GM12878 (cell line): ENCODE results near the gene DELE1. TPM values are rescaled to one million over a fixed set of nuclear protein-coding genes. Genes with fewer than 3 reads are reported as not detected.
A peak's percentile ranks its signal among the peaks of the same experiment; 100 is the strongest.

ENCODE experiments used
- BCL11A ChIP-seq: IDR thresholded peaks from 2 replicates; pipeline ENCODE4 v1.6.1; 2011; ENCODE audit warnings: low read depth, low read length
- CBFB ChIP-seq: IDR thresholded peaks from 2 replicates; pipeline ENCODE4 v1.6.1; 2016; ENCODE audit warnings: antibody characterized with exemption, low read depth
- CUX1 ChIP-seq: IDR thresholded peaks from 2 replicates; pipeline ENCODE4 v1.6.1; 2012; ENCODE audit warnings: improper control_type of control experiment, low read depth, low read length; ENCODE audit not compliant: insufficient replicate concordance
- ETV6 ChIP-seq, 2 experiments: fragments of 450-650 bp in 1 of 2; IDR thresholded peaks in 1 of 2; conservative IDR thresholded peaks in 1 of 2; 2 replicates each; pipeline ENCODE4 v1.6.1; 2014; ENCODE audit warnings: antibody characterized with exemption in 1 of 2, borderline replicate concordance in 1 of 2, low read depth in 1 of 2, mild to moderate bottlenecking in 1 of 2, moderate library complexity in 1 of 2
- HDAC2 ChIP-seq: fragments of 200-600 bp; sonication (generic); IDR thresholded peaks from 2 replicates; pipeline ENCODE4 v1.6.1; 2017
- KDM1A ChIP-seq: fragments of 200-600 bp; sonication (generic); IDR thresholded peaks from 2 replicates; pipeline ENCODE4 v1.6.1; 2016; ENCODE audit warnings: borderline replicate concordance
- MXI1 ChIP-seq: fragments of 150-350 bp; IDR thresholded peaks from 2 replicates; pipeline ENCODE4 v1.6.1; 2011; ENCODE audit warnings: low read depth, mild to moderate bottlenecking, inconsistent platforms, low read length, improper control_type of control experiment
- MYC ChIP-seq: IDR thresholded peaks from 2 replicates; pipeline ENCODE4 v1.6.1; 2011; ENCODE audit warnings: mild to moderate bottlenecking, low read length, moderate library complexity, inconsistent platforms; ENCODE audit not compliant: insufficient read depth, insufficient replicate concordance, insufficient read length, severe bottlenecking
- NFXL1 ChIP-seq: fragments of 450-650 bp; IDR thresholded peaks from 2 replicates; pipeline ENCODE4 v1.6.1; 2017; ENCODE audit warnings: antibody characterized with exemption, mild to moderate bottlenecking, borderline replicate concordance
- NFYA ChIP-seq: IDR thresholded peaks from 2 replicates; pipeline ENCODE4 v1.6.1; 2011; ENCODE audit warnings: low read depth, mild to moderate bottlenecking, low read length, improper control_type of control experiment, borderline replicate concordance
- NR2C2 ChIP-seq: IDR thresholded peaks from 2 replicates; pipeline ENCODE4 v1.6.1; 2011; ENCODE audit warnings: borderline replicate concordance, low read depth; ENCODE audit not compliant: control insufficient read depth, insufficient read length
- PBX3 ChIP-seq: IDR thresholded peaks from 2 replicates; pipeline ENCODE4 v1.6.1; 2011; ENCODE audit warnings: mild to moderate bottlenecking, low read depth, low read length, moderate library complexity; ENCODE audit not compliant: insufficient replicate concordance
- SIX5 ChIP-seq: IDR thresholded peaks from 2 replicates; pipeline ENCODE4 v1.6.1; 2011; ENCODE audit warnings: mild to moderate bottlenecking, low read depth, low read length, moderate library complexity; ENCODE audit not compliant: severe bottlenecking
- SP1 ChIP-seq: IDR thresholded peaks from one replicate; pipeline ENCODE4 v1.6.1; 2011; ENCODE audit warnings: low read depth, low read length
- ZBTB40 ChIP-seq: fragments of 450-650 bp; IDR thresholded peaks from 2 replicates; pipeline ENCODE4 v1.6.1; 2016; ENCODE audit warnings: mild to moderate bottlenecking, moderate library complexity, borderline replicate concordance
- ZNF217 ChIP-seq: fragments of 450-650 bp; IDR thresholded peaks from 2 replicates; pipeline ENCODE4 v1.6.1; 2017; ENCODE audit warnings: antibody characterized with exemption, mild to moderate bottlenecking
- polyA plus RNA-seq, 11 experiments: library from polyadenylated mRNA; depleted of rRNA in 4 of 11; unstranded in 6 of 11; stranded (reverse) in 5 of 11; fragments of >200 nt; fragmentation: Nextera tagmentation in 4 of 11; fragmentation: Illumina TruSeq in 1 of 11; extraction: Ambion mirVana in 4 of 11; extraction: Trizol in 1 of 11; gene quantifications; 1 replicate in 1 of 11; 2 replicates in 10 of 11; pipeline versions ENCODE4 v1.2.1 to v1.2.3, GENCODE V29; 2011 to 2016; ENCODE audit warnings: inconsistent platforms in 2 of 11, missing spikeins in 2 of 11, low read depth in 1 of 11
- total RNA-seq, 4 experiments: library from RNA; depleted of rRNA in 3 of 4; stranded (reverse); fragments of >200 nt in 3 of 4; fragmentation: Illumina TruSeq in 1 of 4; extraction: Trizol in 1 of 4; gene quantifications; 2 replicates each; pipeline versions ENCODE4 v1.2.1 to v1.2.3, GENCODE V29; 2013 to 2021

Gene DELE1
- total and polyA plus RNA-seq, 10 of the 15 experiments (the other 5 are each of a cell fraction or from before 2014, with no cell fraction given): 18.9 to 71.4 (median 47.6) TPM

- TF ChIP-seq ZBTB40 (peak; percentile 90), CBFB (no peak; the same call in 1 of the 2 replicates), SIX5 (no peak), ETV6 (conservative IDR thresholded peaks at IDR 0.05 in 1 of 2, IDR thresholded peaks at IDR 0.05 in 1 of 2; ENCODE audit: borderline replicate concordance in 1 of 2, low read depth in 1 of 2) (peak in 1 of 2 experiments; percentile 75; a peak in 1 of 4 replicates), NR2C2 (no peak), PBX3 (no peak), BCL11A (no peak), NFYA (no peak), KDM1A (no peak), MXI1 (peak; percentile 83), CUX1 (no peak), SP1 (no peak), ZNF217 (no peak), NFXL1 (no peak), MYC (no peak), HDAC2 (no peak)
Measured at GRCh38 chr5:141923448-141924313, at the start of gene DELE1 (continued).
